Measurements from ENCODE around the gene LANCL2. TPM values are rescaled to one million over a fixed set of nuclear protein-coding genes. Genes with fewer than 3 reads are reported as not detected.

Gene LANCL2
- total RNA-seq, 1 donor from 2014 or later = 5.7 TPM

GRCh38 chr7:55472928-55473725 is 108.0 kb downstream of the LANCL2 start:
- intact Hi-C loops (cut with DNase I) = no loop called here
- no peaks in the 10 kb centered on the region for H3K4me1 ChIP-seq
- no peak for ATAC-seq

GRCh38 chr7:55473932-55474331 is 108.8 kb downstream of the LANCL2 start:
- Histone ChIP-seq H3K27me3 (ENCODE audit: low read depth) (no peaks in the 10 kb centered on the region), H3K4me3 (no peak overlapping the region), H3K27ac (no peak overlapping the region), H3K4me1 (peaks cover 4% of the 10 kb centered on the region), H3K36me3 (peaks cover 6% of the 10 kb centered on the region), H3K9me3 (no peaks in the 10 kb centered on the region)
- ATAC-seq = no peak
- no peak for TF ChIP-seq CTCF (IDR thresholded peaks at IDR 0.05)
- DNase-seq = no peak
- intact Hi-C loops (cut with DNase I) = no loop called here

More at GRCh38 chr7:55472928-55473725, 108.0 kb downstream of the LANCL2 start:
- DNase-seq = no peak
- no peaks in the 10 kb centered on the region for H3K9me3 ChIP-seq
- H3K4me3 ChIP-seq = no peak overlapping the region
- TF ChIP-seq CTCF (IDR thresholded peaks at IDR 0.05) = no peak
- peaks cover 6% of the 10 kb centered on the region for H3K36me3 ChIP-seq
- no peaks in the 10 kb centered on the region for H3K27me3 ChIP-seq (ENCODE audit: low read depth)
- no peak overlapping the region for H3K27ac ChIP-seq

GRCh38 chr7:55474944-55475854 is 110.1 kb downstream of the LANCL2 start:
- TF ChIP-seq CTCF (IDR thresholded peaks at IDR 0.05) = no peak
- DNase-seq (no peak), ATAC-seq (peak in 1 of 2 donors; percentile 15)
- peaks cover 6% of the 10 kb centered on the region for H3K36me3 ChIP-seq
- H3K27ac ChIP-seq = no peak overlapping the region
- H3K27me3 ChIP-seq (ENCODE audit: low read depth) = no peaks in the 10 kb centered on the region
- intact Hi-C loops (cut with DNase I) = no loop called here
- H3K4me3 ChIP-seq = no peak overlapping the region
- H3K9me3 ChIP-seq = no peaks in the 10 kb centered on the region
- H3K4me1 ChIP-seq = peaks cover 4% of the 10 kb centered on the region

- intact Hi-C loops (cut with DNase I) = no loop called here
- TF ChIP-seq CTCF (IDR thresholded peaks at IDR 0.05) = no peak
- no peak overlapping the region for H3K4me3 ChIP-seq
- H3K4me1 ChIP-seq = peaks cover 4% of the 10 kb centered on the region
- H3K9me3 ChIP-seq = no peaks in the 10 kb centered on the region
- H3K27ac ChIP-seq = no peak overlapping the region
- DNase-seq (no peak), ATAC-seq (no peak)
- H3K36me3 ChIP-seq = peaks cover 6% of the 10 kb centered on the region
- H3K27me3 ChIP-seq (ENCODE audit: low read depth) = no peaks in the 10 kb centered on the region
Measured at GRCh38 chr7:55475855-55476803, 111.0 kb downstream of the LANCL2 start.

All from lower lobe of right lung (tissue), 2 donors.